Neural crest cell (in vitro differentiated cells): Measurements from ENCODE around the gene HAUS7. TPM values are rescaled to one million over a fixed set of nuclear protein-coding genes. Genes with fewer than 3 reads are reported as not detected.

Experiments used
- DNase-seq: peaks from one replicate; pipeline ENCODE4 v3.0.0; 2021; ENCODE audit warnings: low read depth, mixed read lengths, low spot score
- H3K27ac Mint-ChIP-seq: one replicate; pipeline ENCODE4 v1.8.0; 2021; ENCODE audit warnings: mild to moderate bottlenecking, mixed read lengths; ENCODE audit not compliant: unreplicated experiment
- H3K27me3 Mint-ChIP-seq: 2 replicates; pipeline ENCODE4 v1.8.0; 2021; ENCODE audit warnings: low read depth, mild to moderate bottlenecking, mixed read lengths
- H3K36me3 Mint-ChIP-seq: 2 replicates; pipeline ENCODE4 v1.8.0; 2021; ENCODE audit warnings: low read depth, mild to moderate bottlenecking, mixed read lengths
- H3K4me1 Mint-ChIP-seq: 2 replicates; pipeline ENCODE4 v1.8.0; 2021; ENCODE audit warnings: mixed read lengths
- H3K4me3 Mint-ChIP-seq: one replicate; pipeline ENCODE4 v1.8.0; 2021; ENCODE audit warnings: mild to moderate bottlenecking, mixed read lengths
- H3K9me3 Mint-ChIP-seq: 2 replicates; pipeline ENCODE4 v1.8.0; 2021; ENCODE audit warnings: mixed read lengths
- total RNA-seq: library from RNA; stranded (reverse); gene quantifications from 2 replicates; pipeline ENCODE4 v1.2.1, GENCODE V29; 2021
- TF ChIP-seq, protein P1 (sequence below): fragments of 200-600 bp; sonication (generic); conservative IDR thresholded peaks from 2 replicates; pipeline ENCODE4 v1.5.0; 2021; ENCODE audit warnings: antibody characterized with exemption, mild to moderate bottlenecking

HAUS7 gene
- total RNA-seq, 1 donor from 2014 or later: 58.8 TPM

DNA sequence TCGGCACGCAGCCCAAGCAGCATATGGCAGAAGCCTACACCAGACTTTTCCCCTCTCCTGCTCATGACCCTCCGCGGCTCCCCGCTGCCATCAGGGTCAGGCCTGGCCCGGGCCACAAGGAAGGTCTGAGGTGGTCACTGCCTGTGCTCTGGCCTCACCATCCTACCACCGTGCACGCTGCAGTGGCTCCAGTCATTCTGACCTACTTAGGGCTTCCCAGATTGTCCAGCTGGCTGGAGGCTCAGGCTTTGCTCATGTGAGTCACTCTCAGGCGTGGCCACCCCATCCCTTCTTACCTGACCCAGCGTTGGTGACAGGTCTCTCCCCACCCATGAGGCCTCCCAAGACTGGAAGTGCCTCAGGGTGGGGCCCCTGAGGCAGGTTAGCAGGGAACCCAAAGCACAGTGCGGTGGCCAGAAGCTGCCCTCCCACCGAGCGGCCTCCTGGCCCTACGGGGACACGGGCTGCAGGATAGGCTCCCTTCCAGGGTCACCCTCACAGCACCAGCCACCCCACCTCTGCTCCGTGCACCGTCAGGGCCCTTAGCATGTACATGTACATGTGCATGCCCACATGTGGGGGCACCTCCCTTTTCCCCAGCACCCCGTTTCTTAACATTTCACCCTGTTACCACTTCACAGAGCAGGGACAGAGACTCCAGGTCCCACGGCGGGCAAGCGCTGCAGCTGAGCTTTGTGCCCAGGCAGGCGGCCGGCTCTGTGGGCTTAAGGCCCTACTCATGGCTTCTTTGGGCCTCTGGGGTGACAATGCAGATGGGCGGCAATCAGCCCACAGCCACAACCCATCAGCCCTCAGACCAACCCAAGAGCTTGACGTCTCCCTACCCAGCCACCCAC lies 26.7 kb downstream of the HAUS7 start:
- Mint-ChIP-seq H3K36me3 (peaks cover 3% of the 10 kb centered on the region), H3K9me3 (peaks cover 6% of the 10 kb centered on the region), H3K4me1 (peaks cover 4% of the 10 kb centered on the region), H3K27me3 (peaks cover 13% of the 10 kb centered on the region), H3K4me3 (no peak overlapping the region), H3K27ac (no peak overlapping the region)
- TF ChIP-seq, protein P1, sequence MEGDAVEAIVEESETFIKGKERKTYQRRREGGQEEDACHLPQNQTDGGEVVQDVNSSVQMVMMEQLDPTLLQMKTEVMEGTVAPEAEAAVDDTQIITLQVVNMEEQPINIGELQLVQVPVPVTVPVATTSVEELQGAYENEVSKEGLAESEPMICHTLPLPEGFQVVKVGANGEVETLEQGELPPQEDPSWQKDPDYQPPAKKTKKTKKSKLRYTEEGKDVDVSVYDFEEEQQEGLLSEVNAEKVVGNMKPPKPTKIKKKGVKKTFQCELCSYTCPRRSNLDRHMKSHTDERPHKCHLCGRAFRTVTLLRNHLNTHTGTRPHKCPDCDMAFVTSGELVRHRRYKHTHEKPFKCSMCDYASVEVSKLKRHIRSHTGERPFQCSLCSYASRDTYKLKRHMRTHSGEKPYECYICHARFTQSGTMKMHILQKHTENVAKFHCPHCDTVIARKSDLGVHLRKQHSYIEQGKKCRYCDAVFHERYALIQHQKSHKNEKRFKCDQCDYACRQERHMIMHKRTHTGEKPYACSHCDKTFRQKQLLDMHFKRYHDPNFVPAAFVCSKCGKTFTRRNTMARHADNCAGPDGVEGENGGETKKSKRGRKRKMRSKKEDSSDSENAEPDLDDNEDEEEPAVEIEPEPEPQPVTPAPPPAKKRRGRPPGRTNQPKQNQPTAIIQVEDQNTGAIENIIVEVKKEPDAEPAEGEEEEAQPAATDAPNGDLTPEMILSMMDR: no peak
- DNase-seq: no peak

DNA sequence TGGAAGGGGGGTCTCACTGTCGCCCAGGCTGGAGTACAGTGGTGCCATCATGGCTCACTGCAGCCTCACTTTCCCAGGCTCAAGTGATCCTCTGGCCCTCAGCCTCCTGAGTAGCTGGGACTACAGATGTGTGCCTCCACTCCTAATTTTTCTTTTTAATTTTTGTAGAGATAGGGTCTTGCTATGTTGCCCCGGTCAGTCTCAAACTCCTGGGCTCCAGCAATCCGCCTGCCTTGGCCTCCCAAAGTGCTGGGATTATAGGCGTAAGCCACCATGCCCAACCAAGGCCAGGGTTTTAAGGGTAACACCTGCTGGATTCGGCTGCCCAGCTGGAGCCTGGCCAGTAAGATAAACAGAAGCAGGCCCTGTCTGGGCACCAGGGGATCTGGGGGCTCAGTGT lies 27.9 kb downstream of the HAUS7 start:
- Mint-ChIP-seq H3K4me1 (peaks cover under 1% of the 10 kb centered on the region), H3K27me3 (peaks cover 18% of the 10 kb centered on the region), H3K36me3 (peaks cover 3% of the 10 kb centered on the region), H3K4me3 (no peak overlapping the region), H3K9me3 (peaks cover 9% of the 10 kb centered on the region), H3K27ac (no peak overlapping the region)
- DNase-seq: no peak
- TF ChIP-seq, protein P1: no peak

DNA sequence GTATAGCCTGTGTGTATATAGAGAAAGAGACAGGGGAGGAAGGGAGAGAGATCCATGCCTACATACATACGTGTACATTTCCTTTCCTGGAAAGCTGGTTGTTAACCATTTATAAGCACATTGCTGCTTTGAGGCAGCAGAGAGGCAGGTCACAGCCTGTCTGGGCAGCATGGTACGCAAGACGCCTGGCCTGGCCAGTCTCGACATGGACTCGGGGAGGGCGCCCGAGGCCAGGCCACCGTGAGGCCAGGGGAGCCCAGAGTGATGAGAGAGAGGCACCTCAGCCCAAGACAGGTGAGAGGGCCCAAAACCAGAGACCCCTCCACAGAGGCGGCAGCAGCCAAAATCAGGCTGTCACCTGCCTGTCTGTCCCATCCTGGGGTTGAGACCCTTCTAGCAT lies 28.4 kb downstream of the HAUS7 start:
- Mint-ChIP-seq H3K27me3 (peaks cover 18% of the 10 kb centered on the region), H3K4me3 (no peak overlapping the region), H3K9me3 (peaks cover 9% of the 10 kb centered on the region), H3K4me1 (no peaks in the 10 kb centered on the region), H3K36me3 (peaks cover 3% of the 10 kb centered on the region), H3K27ac (no peak overlapping the region)
- TF ChIP-seq, protein P1: no peak
- no peak for DNase-seq

DNA sequence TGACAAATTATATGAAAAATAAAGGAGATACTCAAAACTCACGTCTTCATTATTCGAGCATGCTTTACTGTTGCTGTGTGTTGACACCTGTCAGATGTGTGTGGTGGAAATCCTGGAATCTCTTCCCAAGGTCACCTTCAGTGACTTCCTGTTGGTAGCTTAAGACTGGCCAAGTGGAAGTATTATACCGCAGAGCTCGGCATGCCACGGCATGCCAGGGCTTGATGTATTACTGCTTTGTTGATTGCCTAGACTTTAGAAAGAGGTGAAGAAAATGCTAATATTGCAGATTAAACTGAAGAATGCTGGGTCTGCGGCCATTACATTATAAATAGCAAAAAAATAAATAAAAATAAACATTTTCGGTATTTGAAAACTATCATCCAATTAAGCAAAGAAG lies 29.1 kb downstream of the HAUS7 start:
- H3K4me1 Mint-ChIP-seq: no peaks in the 10 kb centered on the region
- no peak overlapping the region for H3K27ac Mint-ChIP-seq
- peaks cover 3% of the 10 kb centered on the region for H3K36me3 Mint-ChIP-seq
- no peak overlapping the region for H3K4me3 Mint-ChIP-seq
- TF ChIP-seq, protein P1: no peak
- H3K9me3 Mint-ChIP-seq: peaks cover 9% of the 10 kb centered on the region
- H3K27me3 Mint-ChIP-seq: peaks cover 18% of the 10 kb centered on the region
- no peak for DNase-seq

DNA sequence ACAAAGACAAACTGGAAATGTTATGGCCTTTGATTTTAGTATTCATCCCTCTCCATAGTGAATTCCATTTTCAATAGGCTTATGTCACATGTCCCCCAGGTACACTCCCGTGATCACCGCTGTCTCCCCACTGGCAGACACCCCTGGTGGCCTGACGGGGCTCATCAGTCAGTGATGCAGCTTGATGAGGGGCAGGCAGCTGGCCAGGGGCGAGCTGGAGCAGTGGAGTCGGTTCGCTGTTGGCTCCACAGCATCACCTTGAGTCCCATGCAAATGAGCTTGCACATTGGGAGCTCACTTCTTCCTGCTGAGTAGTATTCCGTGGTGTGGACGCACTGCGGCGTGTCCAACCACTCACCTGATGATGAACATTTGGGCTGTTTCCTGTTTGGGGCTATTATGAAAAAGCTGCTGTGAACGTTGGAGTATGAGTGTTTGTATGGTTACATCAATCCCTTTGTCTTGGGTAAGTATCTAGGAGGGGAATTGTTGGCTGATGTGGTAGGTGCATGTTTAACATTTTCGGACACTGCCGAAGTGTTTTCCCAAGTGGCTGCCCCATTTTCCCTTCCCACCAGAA lies 29.7 kb downstream of the HAUS7 start:
- Mint-ChIP-seq H3K27me3 (peaks cover 18% of the 10 kb centered on the region), H3K9me3 (peaks cover 9% of the 10 kb centered on the region), H3K27ac (no peak overlapping the region), H3K4me3 (no peak overlapping the region), H3K4me1 (no peaks in the 10 kb centered on the region), H3K36me3 (peaks cover 3% of the 10 kb centered on the region)
- DNase-seq: no peak
- TF ChIP-seq, protein P1: no peak
